Measurements from ENCODE around the gene MYD88.

GRCh38 chr3:38108649-38109579 lies 29.5 kb upstream of the MYD88 start:
- TF ChIP-seq RNF2 (IDR thresholded peaks at IDR 0.05; ENCODE audit: borderline replicate concordance, low read depth) (no peak), PBX3 (IDR thresholded peaks at IDR 0.05) (no peak), MYC (IDR thresholded peaks at IDR 0.05; ENCODE audit: borderline replicate concordance, low read length) (no peak), HDAC2 (IDR thresholded peaks at IDR 0.05) (no peak), POLR2A (IDR thresholded peaks at IDR 0.05; ENCODE audit: low read length) (no peak)
- TF ChIP-seq, protein P1, sequence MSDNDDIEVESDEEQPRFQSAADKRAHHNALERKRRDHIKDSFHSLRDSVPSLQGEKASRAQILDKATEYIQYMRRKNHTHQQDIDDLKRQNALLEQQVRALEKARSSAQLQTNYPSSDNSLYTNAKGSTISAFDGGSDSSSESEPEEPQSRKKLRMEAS (IDR thresholded peaks at IDR 0.05), result no peak
- TF ChIP-seq, protein P2, sequence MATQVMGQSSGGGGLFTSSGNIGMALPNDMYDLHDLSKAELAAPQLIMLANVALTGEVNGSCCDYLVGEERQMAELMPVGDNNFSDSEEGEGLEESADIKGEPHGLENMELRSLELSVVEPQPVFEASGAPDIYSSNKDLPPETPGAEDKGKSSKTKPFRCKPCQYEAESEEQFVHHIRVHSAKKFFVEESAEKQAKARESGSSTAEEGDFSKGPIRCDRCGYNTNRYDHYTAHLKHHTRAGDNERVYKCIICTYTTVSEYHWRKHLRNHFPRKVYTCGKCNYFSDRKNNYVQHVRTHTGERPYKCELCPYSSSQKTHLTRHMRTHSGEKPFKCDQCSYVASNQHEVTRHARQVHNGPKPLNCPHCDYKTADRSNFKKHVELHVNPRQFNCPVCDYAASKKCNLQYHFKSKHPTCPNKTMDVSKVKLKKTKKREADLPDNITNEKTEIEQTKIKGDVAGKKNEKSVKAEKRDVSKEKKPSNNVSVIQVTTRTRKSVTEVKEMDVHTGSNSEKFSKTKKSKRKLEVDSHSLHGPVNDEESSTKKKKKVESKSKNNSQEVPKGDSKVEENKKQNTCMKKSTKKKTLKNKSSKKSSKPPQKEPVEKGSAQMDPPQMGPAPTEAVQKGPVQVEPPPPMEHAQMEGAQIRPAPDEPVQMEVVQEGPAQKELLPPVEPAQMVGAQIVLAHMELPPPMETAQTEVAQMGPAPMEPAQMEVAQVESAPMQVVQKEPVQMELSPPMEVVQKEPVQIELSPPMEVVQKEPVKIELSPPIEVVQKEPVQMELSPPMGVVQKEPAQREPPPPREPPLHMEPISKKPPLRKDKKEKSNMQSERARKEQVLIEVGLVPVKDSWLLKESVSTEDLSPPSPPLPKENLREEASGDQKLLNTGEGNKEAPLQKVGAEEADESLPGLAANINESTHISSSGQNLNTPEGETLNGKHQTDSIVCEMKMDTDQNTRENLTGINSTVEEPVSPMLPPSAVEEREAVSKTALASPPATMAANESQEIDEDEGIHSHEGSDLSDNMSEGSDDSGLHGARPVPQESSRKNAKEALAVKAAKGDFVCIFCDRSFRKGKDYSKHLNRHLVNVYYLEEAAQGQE (IDR thresholded peaks at IDR 0.05), result no peak
